PFSK-1 (cell line): ENCODE results near the gene BTBD19.

Experiments used
- FOXP2 ChIP-seq: optimal IDR thresholded peaks from 2 replicates; pipeline ENCODE3; 2011; ENCODE audit warnings: borderline replicate concordance, control low read depth, inconsistent platforms; ENCODE audit not compliant: insufficient read depth; ENCODE audit errors: extremely low read length, extremely low read depth
- POLR2AphosphoS5 ChIP-seq: IDR thresholded peaks from 2 replicates; pipeline ENCODE4 v1.6.1; 2012; ENCODE audit warnings: low read depth, mild to moderate bottlenecking, control low read depth, low read length, moderate library complexity
- REST ChIP-seq, 2 experiments: IDR thresholded peaks; 2 replicates each; pipeline versions ENCODE4 v1.6.1 to v1.8.0; 2011 to 2012; ENCODE audit warnings: low read depth in 2 of 2, low read length in 2 of 2, control low read depth in 1 of 2, inconsistent platforms in 1 of 2, mild to moderate bottlenecking in 1 of 2, moderate library complexity in 1 of 2; ENCODE audit not compliant: insufficient read depth in 1 of 2
- SIN3A ChIP-seq: IDR thresholded peaks from 2 replicates; pipeline ENCODE4 v1.6.1; 2012; ENCODE audit warnings: mild to moderate bottlenecking, low read length, moderate library complexity, borderline replicate concordance; ENCODE audit not compliant: insufficient read depth
- TAF1 ChIP-seq: IDR thresholded peaks from 2 replicates; pipeline ENCODE4 v1.6.1; 2012; ENCODE audit warnings: low read length, control low read depth, borderline replicate concordance; ENCODE audit not compliant: insufficient read depth

- TF ChIP-seq POLR2AphosphoS5 (no peak), SIN3A (no peak), REST (IDR thresholded peaks at IDR 0.05; ENCODE audit: insufficient read depth in 1 of 2, low read depth in 2 of 2, low read length in 2 of 2) (no peak), FOXP2 (no peak), TAF1 (no peak)
Observed at GRCh38 chr1:44822131-44822701, 13.9 kb downstream of the BTBD19 start.
